GM13976 (cell line): ENCODE measurements around the gene RSU1.

Experiments used
- DNase-seq: peaks from one replicate; pipeline ENCODE4 v3.0.0; 2012; ENCODE audit warnings: low spot score
- in situ Hi-C: fragments of 300-500 bp; cut with MboI; formaldehyde crosslinking; loops from one replicate; pipeline ENCODE4 v1.12.0; 2022; ENCODE audit warnings: low sequenced_read_pairs, mixed read lengths, inconsistent platforms; ENCODE audit not compliant: unreplicated experiment
- TF ChIP-seq, protein P1 (sequence below): IDR thresholded peaks from 2 replicates; pipeline ENCODE4 v1.5.1; 2012; ENCODE audit warnings: borderline replicate concordance, mild to moderate bottlenecking; ENCODE audit not compliant: insufficient read depth; ENCODE audit errors: extremely low read depth, missing control alignments, control extremely low read depth

RSU1 gene

DNA sequence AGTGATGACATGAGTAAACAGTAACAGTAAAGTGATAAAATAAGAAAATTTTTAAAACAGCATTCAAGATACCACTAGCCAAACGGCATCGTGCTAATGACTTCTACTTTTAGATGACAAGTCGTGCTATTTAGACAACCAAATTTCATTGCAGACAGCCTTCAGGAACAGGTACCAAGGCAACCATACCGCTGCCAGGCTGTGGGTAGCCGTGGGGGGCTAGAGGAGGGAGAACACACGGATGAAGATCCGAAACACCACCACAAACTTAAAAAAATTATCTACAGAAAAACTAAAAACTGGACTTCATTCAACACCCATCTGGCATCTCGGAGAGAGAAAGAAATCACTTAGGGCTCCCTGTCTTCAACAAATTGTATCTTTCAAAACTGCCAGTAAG is 89.6 kb downstream of the RSU1 start:
- TF ChIP-seq, protein P1, sequence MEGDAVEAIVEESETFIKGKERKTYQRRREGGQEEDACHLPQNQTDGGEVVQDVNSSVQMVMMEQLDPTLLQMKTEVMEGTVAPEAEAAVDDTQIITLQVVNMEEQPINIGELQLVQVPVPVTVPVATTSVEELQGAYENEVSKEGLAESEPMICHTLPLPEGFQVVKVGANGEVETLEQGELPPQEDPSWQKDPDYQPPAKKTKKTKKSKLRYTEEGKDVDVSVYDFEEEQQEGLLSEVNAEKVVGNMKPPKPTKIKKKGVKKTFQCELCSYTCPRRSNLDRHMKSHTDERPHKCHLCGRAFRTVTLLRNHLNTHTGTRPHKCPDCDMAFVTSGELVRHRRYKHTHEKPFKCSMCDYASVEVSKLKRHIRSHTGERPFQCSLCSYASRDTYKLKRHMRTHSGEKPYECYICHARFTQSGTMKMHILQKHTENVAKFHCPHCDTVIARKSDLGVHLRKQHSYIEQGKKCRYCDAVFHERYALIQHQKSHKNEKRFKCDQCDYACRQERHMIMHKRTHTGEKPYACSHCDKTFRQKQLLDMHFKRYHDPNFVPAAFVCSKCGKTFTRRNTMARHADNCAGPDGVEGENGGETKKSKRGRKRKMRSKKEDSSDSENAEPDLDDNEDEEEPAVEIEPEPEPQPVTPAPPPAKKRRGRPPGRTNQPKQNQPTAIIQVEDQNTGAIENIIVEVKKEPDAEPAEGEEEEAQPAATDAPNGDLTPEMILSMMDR: no peak

DNA sequence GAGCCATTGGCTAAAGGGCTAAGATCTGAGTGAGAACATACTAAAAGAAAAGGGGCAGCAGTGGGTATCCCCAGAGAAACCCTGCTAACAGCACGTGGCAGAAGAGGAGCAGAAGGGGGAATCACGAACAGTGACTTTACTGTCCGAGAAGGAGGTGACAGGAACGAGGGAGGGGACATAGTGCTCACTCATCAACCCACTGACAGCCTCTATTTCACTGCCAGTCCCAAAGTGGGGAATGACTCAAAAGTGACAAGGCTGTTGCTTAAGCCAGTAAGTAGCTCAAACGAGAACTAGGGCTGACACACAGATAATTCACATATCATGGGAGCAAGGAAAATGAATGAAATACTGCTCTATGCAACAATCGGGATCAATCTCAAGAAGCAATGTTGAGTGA is 92.7 kb downstream of the RSU1 start:
- in situ Hi-C loops: no loop called here
- TF ChIP-seq, protein P1: no peak
- no peak for DNase-seq

More for the DNA sequence above, 89.6 kb downstream of the RSU1 start:
- in situ Hi-C loops: no loop called here
- DNase-seq: no peak

DNA sequence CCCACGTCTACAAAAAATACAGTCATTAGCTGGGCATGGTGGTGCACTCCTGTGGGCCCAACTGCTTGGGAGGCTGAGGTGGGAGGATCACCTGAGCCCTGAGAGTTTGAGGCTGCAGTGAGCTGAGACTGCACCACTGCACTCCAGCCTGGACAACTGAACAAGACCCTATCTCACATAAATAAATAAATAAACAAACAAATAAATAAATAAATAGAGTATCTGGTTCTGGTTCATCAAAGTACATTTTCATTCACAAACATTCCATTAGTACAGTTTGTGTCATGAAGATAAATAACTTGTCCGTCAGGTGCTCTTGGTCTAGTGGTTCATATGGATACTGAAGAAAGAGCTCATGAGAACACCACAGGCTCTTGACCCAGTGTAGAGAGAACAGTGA is 96.4 kb downstream of the RSU1 start:
- no peak for DNase-seq
- TF ChIP-seq, protein P1: no peak
- in situ Hi-C loops: no loop called here

DNA sequence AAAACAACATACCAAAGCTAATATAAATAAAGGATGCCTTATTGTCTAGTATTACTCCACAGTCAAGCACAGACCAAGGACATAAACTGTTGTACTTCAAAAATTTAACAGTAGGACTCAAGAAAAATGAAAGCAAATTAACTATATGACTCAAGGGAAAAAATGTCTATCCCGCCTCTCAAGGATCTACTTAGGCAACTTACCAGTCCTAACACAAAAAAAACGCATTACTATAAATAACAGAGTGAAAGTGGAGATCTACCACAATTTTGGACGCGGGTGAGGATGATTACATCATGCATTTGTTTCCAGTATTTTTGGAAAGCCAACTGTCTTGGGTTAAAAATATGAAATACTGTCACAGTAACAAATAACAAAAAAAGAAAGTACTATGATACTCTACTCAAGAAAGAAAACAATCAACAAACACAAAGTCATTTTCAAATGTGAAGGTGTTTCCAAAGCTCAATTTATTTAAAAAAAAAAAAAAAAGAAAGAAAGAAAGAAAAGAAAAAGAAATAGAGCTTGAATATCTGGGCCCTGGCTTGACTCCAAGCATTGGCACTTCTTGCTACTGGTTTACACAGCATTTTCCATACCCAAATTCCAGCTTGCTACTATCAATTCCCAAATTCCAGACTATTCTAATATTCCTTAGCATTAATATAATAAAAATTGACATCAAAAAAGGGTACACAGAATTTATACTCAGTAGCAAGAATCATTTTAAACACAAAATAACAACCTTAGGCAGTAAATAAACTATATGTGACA is 99.4 kb downstream of the RSU1 start:
- TF ChIP-seq, protein P1: no peak
- no peak for DNase-seq
- in situ Hi-C loops: no loop called here

DNA sequence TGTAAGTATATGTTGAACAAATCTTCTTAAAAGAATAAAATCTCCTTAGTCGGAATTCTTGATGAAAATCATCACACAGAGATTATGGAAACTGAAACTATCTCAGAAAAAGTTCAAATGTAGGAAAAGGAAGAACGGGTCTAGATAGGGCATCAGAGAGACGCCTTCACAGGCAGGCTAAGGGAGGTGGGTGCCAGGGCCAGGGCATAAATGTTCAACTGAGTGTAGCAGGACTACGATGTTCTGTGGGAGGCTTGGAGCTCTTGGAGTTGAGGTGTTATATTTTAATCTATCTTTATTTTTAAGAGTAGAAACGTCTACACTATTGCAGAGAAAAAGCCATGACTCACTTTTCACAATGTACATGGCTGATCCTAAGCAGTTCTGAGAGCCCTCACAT is 101.2 kb downstream of the RSU1 start:
- no peak for DNase-seq
- TF ChIP-seq, protein P1: no peak
- in situ Hi-C loops: no loop called here

DNA sequence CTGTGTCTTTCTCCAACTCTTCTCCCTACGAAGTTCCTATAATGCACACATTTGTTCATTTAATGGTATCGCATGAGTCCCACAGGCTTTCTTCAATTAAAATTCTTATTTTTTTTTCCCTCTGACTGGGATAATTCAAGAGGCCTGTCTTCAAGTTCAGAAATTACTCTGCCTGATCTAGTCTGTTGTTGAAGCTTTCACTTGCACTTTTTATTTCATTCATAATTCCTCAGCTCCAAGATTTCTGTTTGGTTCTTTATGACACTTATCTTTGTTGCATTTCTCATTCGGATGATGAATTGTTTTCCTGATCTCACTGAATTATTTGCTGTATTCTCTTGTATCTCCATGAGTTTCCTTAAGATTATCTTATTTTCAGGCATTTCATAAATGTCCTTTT is 103.9 kb downstream of the RSU1 start:
- in situ Hi-C loops: no loop called here
- DNase-seq: no peak
- TF ChIP-seq, protein P1: no peak
